CMK (cell line): ENCODE measurements around the gene FKBP3.
"Not testable (repeated sequence)": the region's sequence is repeated elsewhere in the genome, so short reads cannot be mapped to it uniquely, and the experiment has no call there.

Experiments used
- DNase-seq: peaks from one replicate; pipeline ENCODE4 v3.0.0-alpha.2; 2010; ENCODE audit warnings: low read depth

The FKBP3 gene

DNA sequence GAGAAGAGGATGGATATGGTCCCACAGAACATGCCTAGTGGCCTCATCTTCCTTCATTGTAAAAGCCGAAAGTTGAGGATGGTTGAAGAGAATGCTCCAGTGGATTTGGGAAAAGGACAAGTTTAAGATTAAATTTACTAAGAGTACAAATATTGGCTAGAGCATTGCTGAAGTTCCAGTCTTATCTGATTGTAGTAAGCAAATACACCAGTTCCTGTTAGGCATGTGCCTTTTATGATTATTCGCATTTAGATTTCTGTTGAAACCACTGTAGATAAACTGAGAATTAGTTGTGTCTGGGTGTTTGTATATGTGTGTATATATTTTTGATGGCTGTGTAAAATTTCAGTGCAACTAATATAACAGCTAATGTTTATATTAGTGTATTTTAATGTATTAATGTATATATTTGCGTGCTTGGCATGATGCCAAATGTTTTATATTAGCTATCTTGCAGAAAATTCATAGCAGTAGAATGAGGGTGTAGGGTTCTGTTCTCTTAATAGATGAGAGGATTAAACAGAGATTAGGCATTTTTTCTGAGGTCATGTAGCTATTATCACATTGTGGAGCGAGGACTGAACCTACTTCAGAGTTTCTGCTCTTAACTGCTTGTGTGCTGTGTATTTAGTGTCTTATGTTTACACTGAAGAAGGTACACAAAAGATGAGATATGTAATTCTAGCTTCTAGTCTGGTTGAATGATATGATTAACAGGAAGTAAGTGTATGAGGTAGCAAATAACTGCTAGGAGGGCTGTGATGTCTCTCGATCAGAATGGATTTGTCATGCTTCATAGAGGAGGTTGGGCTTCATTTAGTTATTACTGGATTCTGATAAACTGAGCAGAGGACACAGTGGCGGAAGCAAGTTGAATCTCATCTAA is 21.1 kb downstream of the FKBP3 start:
- DNase-seq, result no peak

DNA sequence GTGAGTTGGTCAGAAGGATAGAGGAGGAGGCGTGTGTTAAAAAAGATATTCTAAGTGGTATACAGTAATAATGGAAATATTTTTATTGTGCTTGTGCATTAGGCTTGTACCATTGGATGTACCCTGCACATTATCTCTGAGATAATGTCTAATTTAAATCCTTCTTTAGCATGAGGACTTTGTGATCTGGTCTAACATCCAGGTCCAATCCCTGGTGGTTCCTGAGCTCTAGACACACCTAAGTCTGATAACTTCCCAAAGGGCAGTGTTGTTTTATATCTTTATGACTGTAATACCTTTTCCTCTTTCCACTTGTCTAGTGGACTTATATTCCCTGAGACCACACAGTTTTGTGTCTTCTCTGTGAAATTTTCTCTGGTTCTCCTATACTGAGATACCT is 29.7 kb downstream of the FKBP3 start:
- no peak for DNase-seq

DNA sequence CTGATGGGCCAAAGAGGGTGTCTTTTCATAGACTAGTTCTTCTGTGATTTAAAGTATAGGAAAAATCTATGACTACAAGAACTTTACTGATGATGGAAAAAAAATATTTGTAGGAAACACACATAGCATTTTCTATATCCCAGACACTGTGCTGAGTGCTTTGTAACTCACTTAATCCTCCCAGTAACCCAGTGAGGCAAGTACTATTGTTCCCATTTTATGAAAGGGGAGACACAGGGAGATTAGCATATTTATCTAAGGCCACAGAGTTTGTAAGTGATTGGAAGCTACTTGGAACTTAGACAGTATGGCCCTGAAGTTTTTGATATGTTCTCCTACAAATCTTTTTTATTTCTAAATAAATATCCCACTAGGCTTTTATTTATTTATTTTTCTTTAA is 30.5 kb downstream of the FKBP3 start:
- no peak for DNase-seq

DNA sequence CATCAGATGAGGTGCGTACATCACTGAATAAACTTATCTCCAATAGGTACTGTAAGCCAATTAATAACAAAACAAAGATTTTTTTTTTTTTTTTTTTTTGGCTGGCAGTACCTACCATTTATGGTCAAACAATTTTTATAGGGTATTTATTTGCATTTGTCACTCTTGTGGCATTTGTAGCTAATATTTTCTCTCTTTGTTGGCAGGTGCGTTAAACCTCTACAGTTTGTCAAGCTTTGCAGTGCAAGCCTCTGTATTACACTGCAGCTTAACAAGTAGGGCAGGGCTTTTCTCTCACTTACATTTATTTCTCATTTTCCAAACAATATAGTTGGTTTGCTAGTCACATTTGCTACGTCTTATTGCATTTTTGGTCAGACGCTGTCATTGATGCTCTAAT is 38.1 kb downstream of the FKBP3 start:
- DNase-seq, result no peak

DNA sequence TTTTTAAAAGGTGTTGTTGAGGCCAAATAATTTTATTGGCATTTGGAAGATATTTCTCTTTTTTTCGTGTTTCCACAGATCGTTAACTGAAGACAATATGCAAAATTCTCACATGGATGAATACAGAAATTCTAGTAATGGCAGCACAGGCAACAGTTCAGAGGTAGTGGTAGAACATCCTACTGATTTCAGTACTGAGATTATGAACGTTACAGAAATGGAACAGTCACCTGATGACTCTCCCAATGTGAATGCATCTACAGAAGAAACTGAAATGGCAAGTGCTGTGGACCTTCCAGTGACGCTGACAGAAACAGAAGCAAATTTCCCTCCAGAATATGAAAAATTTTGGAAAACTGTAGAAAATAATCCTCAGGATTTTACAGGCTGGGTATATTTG is 39.1 kb downstream of the FKBP3 start:
- no peak for DNase-seq

DNA sequence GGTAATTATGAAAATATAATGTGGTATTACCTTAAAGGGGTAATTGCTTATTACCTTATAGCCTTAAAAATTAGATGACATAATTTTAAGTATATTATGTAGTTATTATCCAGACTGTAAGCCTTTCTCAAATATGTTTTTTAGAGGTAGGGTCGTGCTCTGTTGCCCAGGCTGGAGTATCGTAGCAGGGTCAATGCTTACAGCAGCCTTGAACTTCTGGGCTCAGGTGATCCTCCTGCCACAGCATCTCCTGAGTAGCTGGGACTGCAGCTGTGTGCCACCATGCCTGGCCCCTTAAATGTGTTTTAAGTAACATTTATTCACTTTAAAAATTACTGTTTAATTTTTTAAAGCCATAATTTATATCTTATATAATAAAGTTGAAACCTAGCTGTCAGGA is 40.0 kb downstream of the FKBP3 start:
- DNase-seq, result no peak

DNA sequence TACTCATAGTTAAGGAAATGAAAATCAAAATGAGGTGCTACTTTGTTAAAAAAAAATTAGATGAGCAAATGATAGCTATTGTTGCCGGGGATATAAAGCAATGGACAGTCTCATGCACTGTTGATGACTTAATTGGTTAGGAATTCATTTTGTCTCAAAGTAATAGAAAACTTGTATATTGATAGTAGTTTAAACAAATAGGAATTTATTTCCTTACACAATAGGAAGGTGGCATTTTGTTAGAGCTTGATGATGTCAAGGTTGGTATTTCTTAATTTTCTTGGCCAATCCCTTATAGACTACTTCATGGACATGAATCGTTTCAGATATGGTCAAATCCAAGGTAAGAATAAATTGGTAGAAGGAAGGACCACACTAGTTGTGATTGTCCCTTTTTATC is 42.6 kb downstream of the FKBP3 start:
- DNase-seq, result no peak

DNA sequence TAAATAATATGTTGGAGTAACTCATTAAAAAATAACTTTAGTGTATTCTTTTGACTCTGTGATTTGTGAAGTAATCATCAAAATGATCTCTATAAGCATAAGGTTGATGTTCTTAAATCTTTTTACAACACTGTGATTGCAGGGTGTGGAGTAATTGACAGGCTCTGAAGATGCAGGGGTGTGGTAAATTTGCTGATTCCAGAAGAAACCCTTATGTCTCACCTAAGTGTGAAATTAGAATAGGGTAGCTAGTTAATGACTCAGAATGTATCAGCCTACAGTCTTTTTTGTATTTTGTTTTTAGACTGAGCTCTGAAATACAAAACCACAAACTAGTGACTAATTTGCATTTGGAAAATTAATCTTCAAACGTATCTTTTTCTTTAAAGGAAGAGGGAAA is 44.5 kb downstream of the FKBP3 start:
- DNase-seq, result no peak

DNA sequence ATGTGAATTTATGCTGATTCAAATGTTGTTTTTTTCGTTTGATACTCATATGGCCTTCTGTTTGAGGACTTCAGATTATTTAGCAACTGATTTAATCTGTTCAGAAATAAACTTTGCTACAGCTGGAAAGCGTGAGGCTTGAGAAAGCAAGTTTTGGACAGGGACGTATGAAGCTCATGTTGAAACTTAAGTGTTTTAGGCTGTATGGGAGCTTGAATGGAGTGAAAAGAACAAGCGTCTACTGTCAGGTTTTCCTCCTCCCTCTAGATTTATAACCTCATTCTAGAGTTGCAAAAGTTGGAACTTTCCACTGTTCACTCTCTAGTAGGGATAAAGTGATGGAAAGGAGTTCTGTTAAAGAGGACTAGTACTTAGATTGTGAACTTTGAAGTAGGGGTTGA is 49.3 kb downstream of the FKBP3 start:
- no peak for DNase-seq

DNA sequence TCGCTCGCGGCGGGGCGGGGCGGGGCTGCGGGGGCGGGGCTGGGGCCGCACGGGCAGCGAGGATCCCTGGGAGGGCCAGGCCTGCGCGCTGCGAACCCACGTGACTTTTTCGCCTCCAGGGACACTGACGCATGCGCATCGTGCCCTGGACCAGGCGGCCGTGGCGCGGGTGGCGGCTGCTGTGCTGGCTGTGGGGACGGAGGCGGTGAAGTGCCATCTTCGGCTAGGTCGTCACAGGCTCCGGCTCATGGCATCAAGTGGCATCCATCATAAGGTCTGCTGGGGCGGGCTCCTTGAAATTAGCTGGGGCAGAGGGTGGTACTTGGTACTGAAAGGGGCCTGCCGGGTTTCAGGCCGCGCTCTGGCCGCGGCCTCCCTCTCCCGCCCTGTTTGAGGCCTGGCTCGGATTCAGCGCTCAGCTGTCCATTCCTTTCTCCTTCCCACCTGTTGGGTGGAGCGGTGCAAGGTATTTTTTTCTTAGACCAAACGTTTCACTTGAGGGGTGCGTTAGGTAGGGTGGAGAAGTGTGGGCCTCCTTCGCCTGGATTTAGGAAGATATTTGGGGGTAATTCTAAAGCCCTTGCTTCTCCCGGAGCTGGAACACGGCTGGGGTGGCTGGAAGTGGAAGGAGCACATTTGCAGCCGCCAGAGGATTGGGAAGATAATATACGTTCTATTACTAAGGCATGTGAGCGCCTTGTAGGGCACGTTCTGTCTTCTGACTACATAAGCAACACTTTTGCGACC is 50.1 kb downstream of the FKBP3 start, which contains the start of gene PRPF39:
Gene PRPF39, plus strand, starts transcription at position 141 of the 747 bp plus-strand sequence. CDS start 11,124 bp downstream, outside the sequence.
- DNase-seq, result peak; percentile 66

DNA sequence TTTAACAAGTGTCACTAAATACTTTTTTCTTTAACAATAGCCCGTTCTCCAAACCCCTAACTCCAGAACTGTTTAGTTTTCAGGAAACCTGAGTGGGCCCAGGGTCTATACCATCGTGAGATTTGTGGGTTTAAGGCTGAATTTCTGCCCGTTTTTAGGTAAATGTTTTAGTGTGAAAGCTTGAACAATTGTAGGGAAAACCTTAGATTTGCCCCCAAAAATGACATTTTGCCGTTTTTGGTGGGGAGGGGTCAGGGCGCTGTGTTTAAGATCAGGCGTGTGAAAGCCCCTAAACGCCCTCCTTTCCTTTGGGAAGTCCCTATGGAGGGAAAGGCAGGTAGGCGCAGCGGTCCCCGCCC is 50.7 kb downstream of the FKBP3 start:
- no peak for DNase-seq

DNA sequence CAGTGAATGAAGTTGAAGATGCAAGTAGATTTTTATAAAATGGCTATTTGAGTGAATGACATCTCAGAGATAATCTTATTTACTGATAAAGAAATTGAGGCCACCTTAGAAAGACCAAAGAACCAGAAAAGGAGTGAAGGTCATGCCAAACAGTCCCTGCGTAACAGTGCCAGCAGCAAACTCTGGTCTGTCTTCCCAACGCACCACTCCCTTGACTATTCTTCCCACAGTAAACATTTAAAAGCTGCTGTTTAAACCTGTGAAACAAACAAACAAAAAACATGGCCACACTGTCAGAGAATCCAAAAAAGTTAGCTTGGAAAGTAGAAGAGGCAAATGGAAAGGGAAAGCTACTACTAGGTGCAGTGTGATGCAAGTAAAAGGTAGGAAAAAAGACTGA is 51.9 kb downstream of the FKBP3 start:
- no peak for DNase-seq

DNA sequence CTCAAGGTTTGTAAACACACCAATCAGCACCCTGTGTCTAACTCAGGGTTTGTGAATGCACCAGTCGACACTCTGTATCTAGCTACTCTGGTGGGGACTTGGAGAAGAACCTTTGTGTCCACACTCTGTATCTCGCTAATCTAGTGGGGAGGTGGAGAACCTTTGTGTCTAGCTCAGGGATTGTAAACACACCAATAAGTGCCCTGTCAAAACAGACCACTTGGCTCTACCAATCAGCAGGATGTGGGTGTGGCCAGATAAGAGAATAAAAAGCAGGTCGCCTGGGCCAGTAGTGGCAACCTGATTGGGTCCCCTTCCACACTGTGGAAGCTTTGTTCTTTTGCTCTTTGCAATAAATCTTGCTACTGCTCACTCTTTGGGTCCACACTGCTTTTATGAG is 53.2 kb downstream of the FKBP3 start:
- DNase-seq, result not testable (repeated sequence)

DNA sequence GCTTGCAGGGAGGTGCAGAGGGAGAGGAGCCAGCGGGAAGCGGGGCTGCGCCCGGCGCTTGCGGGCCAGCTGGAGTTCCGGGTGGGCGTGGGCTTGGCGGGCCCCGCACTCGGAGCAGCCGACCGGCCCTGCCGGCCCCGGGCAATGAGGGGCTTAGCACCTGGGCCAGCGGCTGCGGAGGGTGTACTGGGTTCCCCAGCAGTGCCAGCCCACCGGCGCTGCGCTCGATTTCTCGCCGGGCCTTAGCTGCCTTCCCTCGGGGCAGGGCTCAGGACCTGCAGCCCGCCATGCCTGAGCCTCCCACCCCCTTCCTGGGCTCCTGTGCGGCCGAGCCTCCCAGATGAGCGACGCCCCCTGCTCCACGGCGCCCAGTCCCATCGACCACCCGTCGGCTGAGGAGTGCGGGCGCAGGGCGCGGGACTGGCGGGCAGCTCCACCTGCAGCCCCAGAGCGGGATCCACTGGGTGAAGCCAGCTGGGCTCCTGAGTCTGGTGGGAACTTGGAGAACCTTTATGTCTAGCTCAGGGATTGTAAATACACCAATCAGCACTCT is 53.8 kb downstream of the FKBP3 start:
- not testable (repeated sequence) for DNase-seq

DNA sequence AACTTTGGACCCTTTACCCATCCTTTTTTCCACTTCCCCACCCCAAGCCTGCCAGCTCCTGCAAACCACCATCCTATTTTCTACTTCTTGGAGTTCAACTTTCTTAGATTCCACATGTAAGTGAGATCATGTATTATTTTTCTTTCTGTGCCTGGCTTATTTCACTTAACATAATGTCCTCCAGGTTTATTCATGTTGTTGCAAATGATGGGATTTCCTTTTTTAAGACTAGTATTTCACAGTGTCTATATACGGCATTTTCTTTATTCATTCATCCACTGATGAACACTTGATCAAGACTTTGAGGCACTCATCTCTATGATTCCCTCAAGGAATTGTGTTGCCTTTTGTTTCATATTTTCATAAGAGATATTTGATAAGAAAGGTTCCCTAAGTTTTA is 56.0 kb downstream of the FKBP3 start:
- no peak for DNase-seq

DNA sequence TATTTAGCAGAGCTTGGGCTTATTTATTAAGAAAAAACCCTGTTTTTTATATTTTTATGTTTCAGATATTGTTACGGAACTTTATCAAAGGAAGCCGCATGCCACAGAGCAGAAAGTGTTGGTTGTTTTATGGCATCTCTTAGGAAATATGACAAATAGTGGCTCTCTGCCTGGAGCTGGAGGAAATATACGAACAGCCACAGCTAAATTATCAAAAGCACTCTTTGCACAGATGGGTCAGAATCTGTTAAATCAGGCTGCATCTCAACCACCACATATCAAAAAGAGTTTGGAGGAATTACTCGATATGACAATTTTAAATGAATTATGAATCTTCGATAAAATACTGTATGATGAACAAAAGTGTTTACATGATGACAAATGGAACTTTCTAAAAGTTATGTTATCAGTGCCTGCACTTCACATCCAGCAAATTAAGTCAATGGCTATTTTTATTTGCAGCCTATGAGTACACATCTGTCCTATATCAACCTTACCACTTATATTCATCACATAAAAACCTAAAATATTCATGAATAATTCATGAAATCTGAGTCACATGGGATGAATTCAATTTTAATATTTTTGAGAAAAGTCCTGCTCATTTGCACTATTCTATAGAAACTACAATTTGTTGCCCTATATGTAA is 60.9 kb downstream of the FKBP3 start:
- no peak for DNase-seq

DNA sequence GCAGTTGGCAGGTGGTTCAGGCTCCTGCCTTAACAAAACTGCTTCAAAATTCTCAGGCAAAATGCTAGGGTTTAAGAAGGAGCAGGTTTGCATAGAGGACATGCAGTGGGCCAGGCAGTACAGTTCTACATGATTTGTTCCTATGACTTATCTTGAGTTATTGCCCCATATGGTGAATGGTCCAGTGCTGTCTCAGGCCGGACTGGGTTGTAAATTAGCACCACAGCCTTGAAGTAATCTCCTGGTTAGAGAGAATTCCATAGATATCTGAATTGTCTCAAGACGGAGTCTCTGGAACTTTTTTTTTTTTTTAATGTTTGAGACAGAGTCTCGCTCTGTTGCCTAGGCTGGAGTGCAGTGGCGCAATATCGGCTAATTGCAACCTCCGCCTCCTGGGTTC is 62.2 kb downstream of the FKBP3 start:
- DNase-seq, result no peak

DNA sequence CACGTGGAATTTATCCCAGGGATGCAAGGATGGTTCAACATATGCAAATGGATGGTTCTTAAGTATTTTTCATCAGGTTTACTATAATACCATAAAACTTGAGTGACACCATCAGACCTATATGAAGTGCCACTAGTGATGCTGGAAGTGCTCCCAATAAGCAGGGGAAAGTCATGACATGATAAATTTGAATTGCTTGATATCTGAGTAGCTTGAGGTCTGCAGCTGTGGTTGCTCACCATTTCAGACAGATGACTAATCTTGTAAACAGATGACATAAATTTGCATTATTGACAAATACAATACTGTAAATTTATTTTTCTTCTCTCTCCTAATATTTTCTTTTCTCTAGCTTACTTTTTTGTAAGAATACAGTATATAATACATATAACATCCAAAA is 64.1 kb downstream of the FKBP3 start:
- DNase-seq, result no peak

DNA sequence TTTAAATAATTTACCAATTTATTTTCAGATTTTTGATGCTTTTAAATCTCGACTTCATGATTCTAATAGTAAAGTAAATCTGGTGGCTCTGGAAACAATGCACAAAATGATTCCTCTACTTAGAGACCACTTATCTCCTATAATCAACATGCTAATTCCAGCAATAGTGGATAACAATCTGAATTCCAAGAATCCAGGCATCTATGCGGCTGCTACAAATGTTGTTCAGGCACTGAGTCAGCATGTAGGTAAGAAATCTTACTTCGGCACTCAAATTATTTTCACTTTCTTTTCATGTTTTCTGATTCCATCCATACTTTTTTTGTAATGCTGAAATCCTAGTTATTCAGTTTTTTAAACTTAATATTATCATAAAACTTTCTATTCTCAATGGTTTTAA is 65.9 kb downstream of the FKBP3 start:
- no peak for DNase-seq

DNA sequence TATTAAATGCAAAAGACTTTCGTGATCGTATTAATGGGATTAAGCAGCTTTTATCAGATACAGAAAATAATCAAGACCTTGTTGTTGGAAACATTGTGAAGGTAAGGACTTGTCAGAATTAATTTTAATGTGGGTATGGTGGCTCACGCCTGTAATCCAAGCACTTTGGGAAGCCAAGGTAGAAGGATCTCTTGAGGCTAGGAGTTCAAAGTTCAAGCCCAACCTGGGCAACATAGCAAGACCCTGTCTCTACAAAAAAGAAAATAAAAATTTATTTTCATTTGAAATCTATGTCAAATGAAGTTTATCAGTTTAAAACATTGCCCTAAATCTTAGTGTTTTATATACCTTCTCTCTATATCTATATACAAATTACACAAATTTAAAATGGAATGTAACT is 67.6 kb downstream of the FKBP3 start:
- no peak for DNase-seq

DNA sequence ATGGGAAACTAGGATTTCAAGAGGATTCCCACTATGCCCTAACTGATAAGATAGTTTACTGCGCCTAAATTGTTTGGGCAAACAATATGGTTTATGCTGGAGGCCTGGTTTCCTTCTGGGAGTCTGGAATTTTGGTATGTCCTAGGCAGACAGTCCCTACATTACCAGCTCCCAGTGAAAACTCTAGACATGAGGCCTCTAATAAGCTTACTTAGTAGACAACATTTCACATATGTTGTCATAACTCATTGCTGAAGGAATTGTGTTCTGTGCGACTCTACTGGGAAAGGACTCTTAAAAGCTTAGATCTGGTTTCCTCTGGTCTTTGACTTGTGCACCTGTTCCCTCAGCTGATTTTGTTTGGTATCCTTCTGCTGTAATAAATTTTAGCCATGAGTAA is 68.3 kb downstream of the FKBP3 start:
- no peak for DNase-seq
